GM12878 (cell line): ENCODE results near the gene MAN1B1.

Experiments used
- EZH2 ChIP-seq: IDR thresholded peaks from 2 replicates; pipeline ENCODE4 v1.6.1; 2012; ENCODE audit warnings: low read depth, mild to moderate bottlenecking, control low read depth, inconsistent platforms, low read length, borderline replicate concordance; ENCODE audit not compliant: control insufficient read depth
- NFYB ChIP-seq: IDR thresholded peaks from 2 replicates; pipeline ENCODE4 v1.6.1; 2011; ENCODE audit warnings: low read depth, mild to moderate bottlenecking, low read length, improper control_type of control experiment, moderate library complexity; ENCODE audit not compliant: insufficient read depth

- no peak for TF ChIP-seq NFYB
- no peak for TF ChIP-seq EZH2
Observed at GRCh38 chr9:137140151-137141012, 53.6 kb downstream of the MAN1B1 start.
